Left forelimb (tissue), 1 donor: ENCODE measurements around the gene WDR59.
A peak's percentile ranks its signal among the peaks of the same experiment; 100 is the strongest.
"Not testable (repeated sequence)": the region's sequence is repeated elsewhere in the genome, so short reads cannot be mapped to it uniquely, and the experiment has no call there.

Experiments
- DNase-seq: peaks from one replicate; pipeline ENCODE4 v3.0.0-alpha.2; 2018; ENCODE audit warnings: low spot score

The WDR59 gene, protein sequence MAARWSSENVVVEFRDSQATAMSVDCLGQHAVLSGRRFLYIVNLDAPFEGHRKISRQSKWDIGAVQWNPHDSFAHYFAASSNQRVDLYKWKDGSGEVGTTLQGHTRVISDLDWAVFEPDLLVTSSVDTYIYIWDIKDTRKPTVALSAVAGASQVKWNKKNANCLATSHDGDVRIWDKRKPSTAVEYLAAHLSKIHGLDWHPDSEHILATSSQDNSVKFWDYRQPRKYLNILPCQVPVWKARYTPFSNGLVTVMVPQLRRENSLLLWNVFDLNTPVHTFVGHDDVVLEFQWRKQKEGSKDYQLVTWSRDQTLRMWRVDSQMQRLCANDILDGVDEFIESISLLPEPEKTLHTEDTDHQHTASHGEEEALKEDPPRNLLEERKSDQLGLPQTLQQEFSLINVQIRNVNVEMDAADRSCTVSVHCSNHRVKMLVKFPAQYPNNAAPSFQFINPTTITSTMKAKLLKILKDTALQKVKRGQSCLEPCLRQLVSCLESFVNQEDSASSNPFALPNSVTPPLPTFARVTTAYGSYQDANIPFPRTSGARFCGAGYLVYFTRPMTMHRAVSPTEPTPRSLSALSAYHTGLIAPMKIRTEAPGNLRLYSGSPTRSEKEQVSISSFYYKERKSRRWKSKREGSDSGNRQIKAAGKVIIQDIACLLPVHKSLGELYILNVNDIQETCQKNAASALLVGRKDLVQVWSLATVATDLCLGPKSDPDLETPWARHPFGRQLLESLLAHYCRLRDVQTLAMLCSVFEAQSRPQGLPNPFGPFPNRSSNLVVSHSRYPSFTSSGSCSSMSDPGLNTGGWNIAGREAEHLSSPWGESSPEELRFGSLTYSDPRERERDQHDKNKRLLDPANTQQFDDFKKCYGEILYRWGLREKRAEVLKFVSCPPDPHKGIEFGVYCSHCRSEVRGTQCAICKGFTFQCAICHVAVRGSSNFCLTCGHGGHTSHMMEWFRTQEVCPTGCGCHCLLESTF

DNA sequence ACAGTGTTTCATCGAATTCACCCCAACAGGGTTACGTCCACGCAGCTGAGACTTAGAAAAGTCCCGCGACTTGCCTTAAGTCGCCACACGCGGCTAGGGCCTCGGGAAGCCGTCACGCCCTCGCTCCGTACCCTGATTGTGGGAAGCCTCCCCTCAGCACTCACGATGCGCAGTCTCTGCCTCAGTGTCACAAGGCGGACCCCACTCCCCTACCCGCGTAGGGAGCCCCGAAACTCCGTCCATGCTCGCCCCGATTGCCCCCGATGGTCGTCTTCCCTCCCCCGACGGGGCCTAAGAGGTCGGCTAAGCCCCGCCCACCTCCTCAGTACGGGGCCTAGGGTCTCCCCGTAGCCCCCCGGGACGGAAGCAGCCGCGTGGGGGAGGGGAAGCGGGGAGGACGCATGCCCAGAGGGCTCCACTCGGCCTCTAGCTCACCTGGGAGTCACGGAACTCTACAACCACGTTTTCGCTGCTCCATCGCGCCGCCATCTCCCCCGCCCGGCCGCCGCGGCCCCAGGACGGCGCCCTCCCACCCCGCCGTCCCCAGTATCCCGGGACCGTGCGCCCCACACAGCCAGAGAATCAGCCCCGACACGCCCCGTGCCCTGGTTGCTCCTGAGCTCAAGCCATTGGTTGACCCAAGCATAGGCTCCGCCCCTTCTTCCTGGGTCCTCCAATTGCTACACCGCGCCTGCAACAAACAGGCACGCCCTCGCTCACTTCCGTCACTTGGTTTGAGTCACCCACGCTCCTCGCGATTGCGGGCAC is at the start of gene WDR59:
TSS of gene WDR59 (minus strand) at position 595 of the 768 bp plus-strand sequence. CDS start at position 489, 106 bp downstream.
- peak; percentile 96 for DNase-seq

DNA sequence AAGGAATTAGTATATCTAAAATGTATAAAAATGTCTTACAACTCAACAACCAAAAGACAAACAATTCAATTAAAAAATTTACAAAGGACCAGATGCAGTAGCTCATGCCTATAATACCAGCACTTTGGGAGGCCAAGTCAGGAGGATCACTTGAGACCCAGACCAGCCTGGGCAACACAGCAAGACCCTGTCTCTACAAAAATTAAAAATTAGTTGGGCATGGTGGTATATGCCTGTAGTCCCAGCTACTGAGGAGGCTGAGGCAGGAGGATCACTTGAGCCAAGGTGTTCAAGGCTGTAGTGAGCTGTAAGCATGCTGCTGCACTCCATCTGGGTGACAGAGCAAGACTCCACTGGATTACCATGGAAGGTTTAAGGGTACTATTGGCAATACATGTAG is 47.7 kb upstream of the WDR59 start:
- no peak for DNase-seq

DNA sequence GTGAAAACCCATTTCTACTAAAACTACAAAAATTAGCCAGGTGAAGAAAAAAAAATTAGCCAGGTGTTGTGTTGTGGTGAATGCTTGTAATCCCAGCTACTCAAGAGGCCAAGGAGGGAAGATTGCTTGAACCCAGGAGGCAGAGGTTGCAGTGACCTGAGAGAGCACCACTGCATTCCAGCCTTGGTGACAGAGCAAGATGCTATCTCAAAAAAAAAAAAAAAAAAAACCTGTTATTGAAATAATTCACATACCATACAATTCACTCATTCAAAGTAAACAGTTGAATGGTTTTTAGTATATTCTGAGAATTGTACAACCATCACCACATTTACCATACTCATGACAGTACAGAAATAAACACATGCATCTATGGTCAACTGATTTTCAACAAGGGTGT is 44.9 kb upstream of the WDR59 start:
- no peak for DNase-seq

DNA sequence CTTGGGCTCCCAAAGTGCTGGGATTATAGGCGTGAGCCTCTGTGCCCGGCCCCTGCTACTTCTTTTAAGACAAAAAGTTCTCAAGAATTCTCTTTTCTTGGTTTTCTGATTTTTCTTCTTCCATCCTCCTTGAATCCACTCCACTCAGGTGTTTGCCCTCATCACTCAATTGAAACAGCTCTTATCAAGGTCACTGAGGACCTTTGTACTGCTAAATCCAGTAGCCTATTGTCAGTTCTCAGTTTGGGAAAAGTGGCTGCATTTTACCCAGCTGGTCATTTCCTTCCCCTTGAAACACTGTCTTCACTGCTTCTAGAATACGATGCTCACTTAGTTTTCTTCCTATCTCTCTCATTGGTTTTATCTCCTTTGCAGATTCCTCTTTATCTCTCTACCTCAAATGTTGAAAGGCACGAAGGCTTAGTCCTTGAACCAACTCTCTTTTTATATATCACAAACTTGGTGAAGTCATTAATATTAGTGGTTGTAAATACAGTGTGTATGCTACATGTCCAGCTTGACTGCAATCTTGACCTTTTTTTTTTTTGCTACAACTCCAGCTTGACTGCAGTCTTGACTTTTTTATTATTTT is 43.7 kb upstream of the WDR59 start:
- DNase-seq = no peak

DNA sequence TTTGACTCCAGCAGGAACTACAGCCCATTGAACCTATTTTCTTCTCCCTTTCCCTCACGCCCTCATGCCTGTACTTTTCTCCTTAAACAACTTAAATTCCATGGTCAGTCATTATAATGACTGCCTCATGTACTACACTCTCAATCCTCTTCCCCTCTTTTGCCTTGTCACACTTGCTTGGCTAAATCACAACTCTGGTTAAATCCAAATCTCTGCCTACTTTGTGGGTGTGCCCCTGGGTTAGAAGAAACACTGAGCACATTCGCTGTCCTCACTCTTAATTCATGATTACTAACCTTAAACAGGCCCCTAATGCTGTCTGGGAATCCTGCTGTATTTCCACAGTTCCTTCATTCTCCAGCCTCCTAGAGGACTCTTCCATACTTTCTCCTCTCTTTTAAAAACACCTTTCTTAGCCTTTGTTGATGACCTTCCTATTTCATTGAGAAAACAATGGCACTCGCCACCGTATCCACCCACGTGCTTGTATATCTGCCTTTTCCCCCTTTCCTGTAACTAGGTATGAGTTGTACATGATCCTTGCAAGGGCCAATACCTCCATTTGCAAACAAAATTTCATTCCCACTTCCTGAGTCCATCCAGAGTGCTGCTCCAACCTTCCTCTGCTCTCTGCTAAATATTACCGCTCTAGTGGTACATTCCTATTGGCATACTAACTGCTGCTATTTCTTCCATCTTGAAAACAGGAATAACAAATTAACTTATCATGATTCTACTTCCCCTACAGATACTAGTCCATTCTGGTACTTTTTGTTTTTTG is 42.8 kb upstream of the WDR59 start:
- no peak for DNase-seq

DNA sequence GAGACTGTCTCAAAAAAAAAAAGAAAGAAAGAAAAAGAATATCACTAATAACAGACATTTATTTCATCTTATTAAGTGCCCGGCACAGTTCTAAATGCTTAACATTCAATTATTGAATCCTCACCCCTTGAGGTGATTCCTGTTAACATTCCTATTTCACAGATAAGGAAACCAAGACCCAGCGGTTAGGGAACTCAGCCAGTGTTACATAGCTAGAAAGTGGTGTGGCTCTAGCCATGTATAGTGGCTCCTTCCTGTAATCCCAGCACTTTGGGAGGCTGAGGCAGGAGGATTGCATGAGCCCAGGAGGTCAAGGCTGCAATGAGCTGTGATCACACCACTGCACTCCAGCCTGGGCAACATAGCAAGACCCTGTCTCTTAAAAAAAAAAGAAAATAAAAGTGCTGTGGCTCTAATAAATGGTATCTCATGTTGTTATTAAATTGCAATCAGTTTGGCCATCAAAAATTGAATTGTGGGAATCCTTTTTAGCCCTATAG is 42.0 kb upstream of the WDR59 start:
- DNase-seq = no peak

DNA sequence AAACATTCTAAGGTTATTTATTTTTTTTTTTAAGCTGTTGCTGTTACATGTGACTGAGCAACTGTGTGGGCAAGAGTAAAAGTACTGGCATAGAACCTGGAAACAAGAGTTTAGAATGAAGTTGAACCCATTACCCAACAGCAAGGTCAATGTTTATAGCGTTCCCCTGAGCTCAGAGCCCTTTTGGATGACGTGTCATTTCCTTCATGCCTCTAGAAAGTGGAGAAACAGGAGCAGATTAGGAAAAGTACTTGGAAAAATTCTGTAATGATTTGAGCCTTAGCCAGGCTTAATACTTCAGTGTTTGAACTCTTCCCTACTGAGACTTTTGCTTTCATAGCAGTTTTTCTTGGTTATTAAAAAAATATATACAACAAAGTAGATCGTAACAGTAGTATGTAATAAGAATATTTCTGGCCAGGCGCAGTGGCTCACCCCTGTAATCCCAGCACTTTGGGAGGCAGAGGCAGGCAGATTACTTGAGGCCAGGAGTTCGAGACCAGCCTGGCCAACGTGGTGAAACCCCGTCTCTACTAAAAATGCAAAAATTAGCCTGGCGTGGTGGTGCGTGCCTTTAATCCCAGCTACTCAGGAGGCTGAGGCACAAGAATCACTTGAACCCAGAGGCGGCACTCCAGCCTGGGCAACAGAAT is 41.4 kb upstream of the WDR59 start:
- not testable (repeated sequence) for DNase-seq

DNA sequence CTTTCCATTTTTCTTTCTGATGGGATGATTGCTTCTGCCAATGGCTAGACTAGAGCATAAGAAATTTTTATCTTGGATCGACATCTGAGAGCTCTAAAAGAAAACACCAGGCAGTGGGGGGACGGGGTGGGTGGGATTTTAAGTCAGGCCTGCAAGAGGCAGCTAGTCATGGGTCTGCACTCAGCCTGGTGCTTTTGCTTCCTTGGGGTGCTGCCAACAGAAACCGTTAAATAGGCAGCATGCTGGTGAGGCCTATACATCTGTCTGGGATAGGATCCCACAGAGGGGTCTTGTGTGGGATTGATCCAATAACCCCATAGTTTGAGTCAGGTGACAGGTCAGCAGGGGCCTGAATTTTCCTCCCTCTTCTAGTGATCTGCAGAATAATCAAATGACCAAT is 40.8 kb upstream of the WDR59 start:
- DNase-seq = no peak

DNA sequence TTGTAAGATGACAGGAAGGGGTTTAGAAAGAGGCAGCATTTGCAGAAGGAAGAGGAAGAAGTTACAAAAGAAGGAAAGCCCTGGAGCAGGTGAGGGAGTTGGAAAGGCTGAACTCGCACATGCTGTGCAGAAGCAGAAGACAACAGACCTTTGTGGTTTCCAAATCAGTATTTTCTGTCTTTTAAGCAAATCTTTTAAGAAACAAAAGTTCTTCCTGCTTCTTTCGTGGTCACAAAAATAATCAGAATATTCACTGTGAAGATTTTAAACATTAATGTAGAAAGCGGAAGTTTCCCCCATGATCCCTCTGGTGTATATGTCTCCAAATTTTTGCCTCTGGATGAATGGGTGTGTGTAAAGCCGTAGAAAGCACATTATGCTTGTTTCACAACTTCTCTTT is 39.7 kb upstream of the WDR59 start:
- DNase-seq = no peak

DNA sequence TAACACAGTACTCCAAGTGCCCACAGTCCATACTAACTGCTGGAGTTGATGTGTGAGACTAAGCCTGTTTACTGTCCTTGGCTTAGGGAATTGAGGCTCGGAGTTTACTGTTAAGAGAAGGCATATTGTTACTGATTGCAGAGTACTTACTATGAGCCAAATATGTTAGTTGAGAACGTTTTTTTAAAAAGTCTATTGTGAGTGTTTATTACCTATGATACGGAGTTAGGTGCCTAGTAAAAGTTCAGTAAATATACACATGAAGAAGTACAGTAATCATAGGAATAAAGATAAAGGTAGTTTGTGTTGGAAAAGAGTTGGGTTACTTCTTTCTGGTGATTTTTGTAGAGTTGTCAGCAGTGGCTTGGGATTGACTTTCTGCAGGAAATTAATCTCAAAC is 39.3 kb upstream of the WDR59 start:
- no peak for DNase-seq

DNA sequence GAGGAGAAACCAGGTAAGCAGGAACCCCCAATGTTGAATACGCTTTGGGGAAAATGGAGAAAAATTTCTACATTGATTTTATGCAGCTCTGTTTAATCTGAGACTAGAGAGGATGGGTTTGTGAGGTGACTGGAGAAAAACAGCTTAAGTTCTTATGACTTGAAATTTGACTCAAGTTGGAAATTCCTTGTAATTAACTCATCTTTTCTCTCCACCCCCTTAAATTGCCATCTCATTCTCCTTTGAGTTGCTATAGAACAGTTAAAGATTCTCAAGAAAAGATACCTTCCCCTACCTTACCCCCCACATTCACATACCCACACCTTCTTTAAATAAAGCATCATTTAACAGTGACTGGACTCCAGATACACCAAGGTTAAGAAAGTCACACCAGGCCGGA is 38.1 kb upstream of the WDR59 start:
- DNase-seq = no peak

DNA sequence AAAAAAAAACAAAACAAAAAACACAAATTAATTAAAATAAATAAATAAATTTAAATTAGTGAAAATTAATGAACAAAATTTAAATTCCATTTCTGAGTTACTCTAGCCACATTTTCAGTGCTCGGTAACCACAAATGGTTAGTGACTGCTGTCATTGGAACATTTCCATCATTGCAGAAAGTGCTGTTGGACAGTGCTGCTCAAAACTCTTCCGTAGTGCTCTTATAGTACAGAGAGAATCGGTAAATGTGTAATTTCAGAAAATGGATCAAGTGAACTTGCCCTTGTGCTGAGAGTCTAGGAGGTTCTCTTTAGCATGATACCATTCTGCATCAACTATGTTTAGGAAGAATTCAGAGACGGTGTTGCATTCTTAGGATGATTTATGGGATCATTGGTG is 37.6 kb upstream of the WDR59 start:
- no peak for DNase-seq

DNA sequence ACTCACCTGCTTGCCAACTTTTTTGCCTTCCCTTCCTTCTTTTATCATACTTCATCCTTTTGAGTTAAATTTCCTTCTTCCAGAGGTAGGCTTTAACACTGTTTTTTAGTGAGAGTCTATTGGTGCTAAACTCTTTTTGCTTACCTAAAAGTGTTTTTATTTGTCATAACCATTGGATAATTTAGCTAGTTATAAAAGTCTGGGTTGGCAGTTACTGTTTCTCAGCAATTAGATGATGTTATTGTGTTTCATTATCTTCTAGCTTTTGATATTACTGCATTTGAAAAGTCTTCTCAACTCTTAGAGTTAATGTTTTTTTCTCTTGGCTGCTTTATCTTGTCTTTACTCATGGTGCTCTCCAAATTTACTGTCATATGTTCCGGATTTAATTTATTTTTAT is 36.5 kb upstream of the WDR59 start:
- no peak for DNase-seq

DNA sequence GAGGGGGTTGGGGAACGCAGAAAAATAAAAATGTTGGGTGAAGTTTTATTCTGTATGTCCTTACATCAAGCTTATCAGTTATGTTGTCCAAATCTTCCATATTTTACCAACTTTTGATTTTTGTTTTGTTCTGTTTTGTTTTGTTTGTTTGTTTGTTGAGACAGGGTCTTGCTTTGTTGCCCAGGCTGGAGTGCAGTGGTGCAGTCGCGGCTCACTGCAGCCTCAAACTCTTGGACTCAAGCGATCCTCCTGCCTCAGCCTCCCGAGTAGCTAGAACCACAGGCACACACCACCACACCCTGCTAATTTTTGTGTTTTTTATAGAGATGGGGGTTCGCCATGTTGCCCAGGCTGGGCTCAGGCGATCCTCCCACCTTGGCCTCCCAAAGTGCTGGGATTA is 34.7 kb upstream of the WDR59 start:
- no peak for DNase-seq

DNA sequence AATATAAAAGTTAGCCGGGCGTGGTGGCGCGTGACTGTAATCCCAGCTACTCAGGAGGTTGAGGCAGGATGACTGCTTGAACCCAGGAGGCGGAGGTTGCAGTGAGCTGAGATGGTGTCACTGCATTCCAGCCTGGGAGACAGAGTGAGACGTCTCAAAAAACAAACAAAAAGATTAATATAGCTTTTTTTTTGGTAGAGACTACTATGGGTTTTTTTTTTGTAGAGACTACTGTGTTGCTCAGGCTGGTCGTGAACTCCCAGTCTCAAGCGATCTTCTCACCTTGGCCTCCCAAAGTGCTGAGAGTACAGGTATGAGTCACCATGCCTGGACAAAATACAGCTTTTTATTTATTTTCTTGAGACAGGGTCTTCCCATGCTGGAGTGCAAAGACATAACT is 34.1 kb upstream of the WDR59 start:
- DNase-seq = no peak

DNA sequence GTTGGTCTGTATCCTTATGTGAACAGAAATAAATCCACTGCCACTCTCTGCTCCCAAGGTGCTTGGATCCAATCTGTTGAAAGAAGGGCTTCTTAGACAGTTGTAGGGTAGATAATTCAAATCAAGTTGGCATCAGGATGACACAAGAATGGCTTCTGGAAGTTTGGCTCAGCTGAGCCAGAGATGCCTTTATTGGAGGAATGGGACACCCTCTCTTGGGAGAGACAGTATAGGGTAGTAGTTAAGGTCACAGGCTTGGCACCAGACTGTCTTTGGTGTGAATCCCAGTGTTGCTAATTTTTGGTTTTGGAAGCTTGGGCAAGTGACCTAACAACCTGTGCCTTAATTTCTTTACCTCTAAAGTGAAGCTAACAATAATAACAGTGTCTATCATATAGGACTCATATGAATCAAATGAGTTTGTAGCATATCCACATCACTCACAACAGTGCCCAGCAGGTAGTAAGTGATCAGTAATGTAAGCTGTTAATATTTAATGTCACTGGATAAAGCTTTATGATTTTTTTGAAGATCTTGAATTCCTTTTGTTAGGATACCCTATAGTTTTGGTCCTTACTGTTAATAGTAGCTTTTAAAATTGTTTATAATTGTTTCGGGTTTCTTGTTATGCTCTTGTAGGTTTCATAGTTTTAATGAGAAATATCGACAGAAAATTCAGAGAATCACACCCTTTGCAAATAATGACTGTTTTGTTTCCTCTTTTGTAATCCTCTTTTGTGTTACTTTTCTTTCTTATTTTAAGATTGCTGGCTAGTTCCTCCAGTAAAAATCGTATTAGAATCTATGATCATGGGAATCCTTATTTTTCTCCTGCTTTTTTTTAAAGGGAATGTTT is 33.0 kb upstream of the WDR59 start:
- DNase-seq = no peak

DNA sequence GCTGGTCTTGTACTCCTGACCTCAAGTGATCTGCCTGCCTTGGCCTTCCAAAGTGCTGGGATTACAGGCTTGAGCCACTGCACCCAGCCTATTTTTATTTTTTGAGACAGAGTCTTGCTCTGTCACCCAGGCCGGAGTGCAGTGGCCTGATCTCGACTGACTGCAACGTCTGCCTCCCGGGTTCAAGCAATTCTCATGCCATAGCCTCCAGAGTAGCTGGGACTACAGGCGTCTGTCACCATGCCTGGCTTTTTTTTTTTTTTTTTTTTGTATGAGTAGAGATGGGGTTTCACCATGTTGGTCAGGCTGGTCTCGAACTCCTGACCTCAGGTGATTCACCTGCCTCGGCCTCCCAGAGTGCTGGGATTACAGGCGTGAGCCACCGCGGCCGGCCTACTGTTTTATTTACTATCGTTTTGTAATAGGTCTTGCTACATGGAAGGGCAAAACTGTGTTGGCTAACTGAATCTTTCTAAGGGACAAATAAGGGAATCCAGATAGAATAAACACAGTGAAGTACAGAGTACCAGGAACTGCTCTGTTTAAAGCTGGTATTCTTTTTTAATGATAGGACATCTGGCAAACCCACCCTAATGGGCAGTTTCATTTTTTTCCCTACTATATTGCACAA is 31.6 kb upstream of the WDR59 start:
- not testable (repeated sequence) for DNase-seq

DNA sequence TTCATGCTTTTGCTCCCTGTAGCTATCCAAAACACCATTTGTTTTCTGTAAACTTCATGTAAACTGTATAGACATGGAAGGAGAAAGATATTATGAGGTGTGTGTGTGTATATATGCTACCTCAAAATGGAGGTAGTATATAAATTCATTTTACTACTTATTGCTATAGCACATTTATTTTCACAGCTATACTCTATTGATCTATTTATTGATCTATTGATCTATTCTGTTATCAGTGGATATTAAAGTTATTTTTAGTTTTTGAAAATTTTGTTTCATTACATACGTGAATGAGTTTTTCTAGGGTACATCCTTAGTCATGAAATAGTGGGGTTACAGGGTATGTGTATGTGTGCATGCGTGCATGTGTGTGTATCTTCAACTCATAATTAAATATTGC is 29.4 kb upstream of the WDR59 start:
- no peak for DNase-seq

DNA sequence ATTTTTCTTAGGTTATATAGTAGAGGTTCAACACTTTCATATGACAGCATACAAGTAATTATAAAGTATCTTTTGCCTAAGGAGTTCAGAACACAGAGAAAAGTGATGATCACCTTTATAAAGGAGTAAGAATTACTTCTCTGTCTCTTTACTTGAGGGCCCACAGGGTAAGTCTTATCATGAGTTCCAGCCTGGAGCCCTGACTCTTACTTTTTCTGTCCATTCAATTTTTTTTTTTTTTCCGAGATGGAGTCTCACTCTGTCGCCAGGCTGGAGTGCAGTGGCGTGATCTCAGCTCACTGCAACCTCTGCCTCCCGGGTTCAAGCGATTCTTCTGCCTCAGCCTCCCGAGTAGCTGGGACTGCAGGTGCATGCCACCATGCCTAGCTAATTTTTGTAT is 28.2 kb upstream of the WDR59 start:
- not testable (repeated sequence) for DNase-seq
